Right lobe of liver (tissue), 6 donors: ENCODE measurements around the gene SLC9A4. TPM values are rescaled to one million over a fixed set of nuclear protein-coding genes. Genes with fewer than 3 reads are reported as not detected.

ENCODE experiments used
- ATAC-seq, 4 donors: fragments of 200-7000 bp; cut with Tn5 transposase; one replicate each; pipeline ENCODE4 v1.9.1; 2020; ENCODE audit warnings: mild to moderate bottlenecking in 4 of 4, moderate library complexity in 4 of 4
- DNase-seq, 3 donors: peaks; one replicate each; pipeline ENCODE4 v3.0.0-alpha.2; 2020
- H3K27ac ChIP-seq, 3 donors: fragments of 200-600 bp; one replicate each; pipeline ENCODE4 v1.8.0; 2022
- H3K27me3 ChIP-seq, 2 donors: fragments of 200-600 bp; one replicate each; pipeline ENCODE4 v1.8.0; 2022
- H3K36me3 ChIP-seq, 4 donors: fragments of 200-600 bp; sonication (generic) in 1 of 4; one replicate each; pipeline versions ENCODE4 v1.5.1 to v1.8.0; 2017 to 2022; ENCODE audit warnings: control low read depth in 1 of 4
- H3K4me1 ChIP-seq, 4 donors: fragments of 200-600 bp; sonication (generic) in 1 of 4; one replicate each; pipeline versions ENCODE4 v1.5.1 to v1.8.0; 2017 to 2022; ENCODE audit warnings: control low read depth in 1 of 4
- H3K4me3 ChIP-seq, 3 donors: fragments of 200-600 bp; one replicate each; pipeline ENCODE4 v1.8.0; 2022
- H3K9me3 ChIP-seq, 4 donors: fragments of 200-600 bp; sonication (generic) in 1 of 4; one replicate each; pipeline versions ENCODE4 v1.5.1 to v1.8.0; 2017 to 2022; ENCODE audit warnings: control low read depth in 1 of 4
- POLR2A ChIP-seq: fragments of 450-650 bp; IDR thresholded peaks from one replicate; pipeline ENCODE4 v1.6.1; 2017; ENCODE audit warnings: antibody characterized with exemption, mild to moderate bottlenecking
- WGBS: methylation state at CpG from one replicate; pipeline ENCODE4 v1.1.6; 2018; ENCODE audit warnings: low coverage, low lambda C conversion rate; ENCODE audit not compliant: insufficient coverage; ENCODE audit errors: missing lambda C conversion rate; 5-methylcytosine and 5-hydroxymethylcytosine counted together
- intact Hi-C, 2 donors: fragments of 100-400 bp; cut with DNase I; formaldehyde crosslinking; loops; one replicate each; pipeline versions ENCODE4 v1.11.2 to v1.14.1; 2022
- long read RNA-seq: library from polyadenylated mRNA; unstranded; transcript quantifications from one replicate; pipeline ENCODE4 v2.0.0, GENCODE V29; 2019
- total RNA-seq, 6 experiments: library from RNA; depleted of rRNA in 2 of 6; stranded (reverse); fragments of >200 nt in 2 of 6; fragmentation: NEBNext Ultra II Directional in 3 of 6; extraction: Animal tissue kit (Norgen Biotek cat#: 25700) in 3 of 6; gene quantifications; one replicate each; pipeline versions ENCODE4 v1.1.0 to v1.2.4, GENCODE V29; 2016 to 2023
- TF ChIP-seq, protein P1 (sequence below), 4 donors: fragments of 200-600 bp in 3 of 4; fragments of 450-650 bp in 1 of 4; IDR thresholded peaks; one replicate each; pipeline versions ENCODE4 v1.5.1 to v1.8.0; 2016 to 2022; ENCODE audit warnings: antibody characterized with exemption in 4 of 4, mild to moderate bottlenecking in 2 of 4
- donor health status: DM: no; HTN: yes; CAD: no.
- donor health status: DM: no; HTN: no; CAD: no.
- donor health status: DM: no; HTN: no; CAD: no.
- donor health status: DM: no; HTN: yes; CAD: no.
- donor health status: DM: no; HTN: yes; CAD: no.

The SLC9A4 gene
- total RNA-seq, result not detected
- long read RNA-seq, result 0 reads

GRCh38 chr2:102473020-102473419, at the start of gene SLC9A4:
Gene SLC9A4 (plus strand): TSS chr2:102473226. CDS start chr2:102473760, 534 bp downstream.
- Histone ChIP-seq H3K27ac (no peak within 1 kb of the TSS), H3K4me3 (no peak within 1 kb of the TSS)

DNA sequence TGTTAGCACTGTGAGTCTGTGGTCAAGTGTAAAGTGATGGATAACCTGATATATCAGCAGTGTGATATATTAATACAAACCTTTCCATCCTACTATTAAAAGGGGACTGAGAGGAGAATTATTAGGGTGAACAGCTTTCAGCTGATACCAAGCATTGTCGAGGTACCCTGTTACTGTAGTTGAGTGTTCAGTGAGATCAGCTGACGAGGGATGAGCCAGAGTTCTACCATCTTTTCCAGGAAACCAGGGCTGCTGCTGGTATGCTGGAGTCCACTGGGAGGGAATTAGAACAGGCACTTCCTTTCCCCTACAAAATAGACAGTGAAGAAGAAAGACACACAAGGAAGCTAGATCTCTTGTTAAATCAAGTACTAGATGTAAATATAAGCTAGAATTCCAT, 49.7 kb upstream of the SLC9A4 start:
- no peak for TF ChIP-seq POLR2A
- TF ChIP-seq, protein P1, sequence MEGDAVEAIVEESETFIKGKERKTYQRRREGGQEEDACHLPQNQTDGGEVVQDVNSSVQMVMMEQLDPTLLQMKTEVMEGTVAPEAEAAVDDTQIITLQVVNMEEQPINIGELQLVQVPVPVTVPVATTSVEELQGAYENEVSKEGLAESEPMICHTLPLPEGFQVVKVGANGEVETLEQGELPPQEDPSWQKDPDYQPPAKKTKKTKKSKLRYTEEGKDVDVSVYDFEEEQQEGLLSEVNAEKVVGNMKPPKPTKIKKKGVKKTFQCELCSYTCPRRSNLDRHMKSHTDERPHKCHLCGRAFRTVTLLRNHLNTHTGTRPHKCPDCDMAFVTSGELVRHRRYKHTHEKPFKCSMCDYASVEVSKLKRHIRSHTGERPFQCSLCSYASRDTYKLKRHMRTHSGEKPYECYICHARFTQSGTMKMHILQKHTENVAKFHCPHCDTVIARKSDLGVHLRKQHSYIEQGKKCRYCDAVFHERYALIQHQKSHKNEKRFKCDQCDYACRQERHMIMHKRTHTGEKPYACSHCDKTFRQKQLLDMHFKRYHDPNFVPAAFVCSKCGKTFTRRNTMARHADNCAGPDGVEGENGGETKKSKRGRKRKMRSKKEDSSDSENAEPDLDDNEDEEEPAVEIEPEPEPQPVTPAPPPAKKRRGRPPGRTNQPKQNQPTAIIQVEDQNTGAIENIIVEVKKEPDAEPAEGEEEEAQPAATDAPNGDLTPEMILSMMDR (IDR thresholded peaks at IDR 0.05), result no peak
- peak overlapping the region in 1 of 3 donors; percentile 18 for H3K27ac ChIP-seq
- H3K4me3 ChIP-seq, result no peak overlapping the region
- no peaks in the 10 kb centered on the region for H3K27me3 ChIP-seq
- 56% methylated on average over 2 of the region's 2 CpGs for WGBS
- H3K9me3 ChIP-seq, result no peaks in the 10 kb centered on the region
- no peaks in the 10 kb centered on the region for H3K36me3 ChIP-seq
- intact Hi-C loops, result no loop called here
- no peak for DNase-seq
- ATAC-seq, result no peak
- H3K4me1 ChIP-seq, result no peaks in the 10 kb centered on the region

More at GRCh38 chr2:102473020-102473419, at the start of gene SLC9A4:
- no peaks in the 10 kb centered on the region for H3K4me1 ChIP-seq
- peak; percentile 88 to 91 (median 90) for ATAC-seq
- H3K27me3 ChIP-seq, result no peaks in the 10 kb centered on the region
- no peak for DNase-seq
- 7% methylated on average over 3 of the region's 3 CpGs for WGBS
- H3K36me3 ChIP-seq, result no peaks in the 10 kb centered on the region
- no peaks in the 10 kb centered on the region for H3K9me3 ChIP-seq
- no peak for TF ChIP-seq POLR2A
- TF ChIP-seq, protein P1 (IDR thresholded peaks at IDR 0.05), result peak; percentile 76 to 87 (median 85)
- intact Hi-C loops, result no loop called here

DNA sequence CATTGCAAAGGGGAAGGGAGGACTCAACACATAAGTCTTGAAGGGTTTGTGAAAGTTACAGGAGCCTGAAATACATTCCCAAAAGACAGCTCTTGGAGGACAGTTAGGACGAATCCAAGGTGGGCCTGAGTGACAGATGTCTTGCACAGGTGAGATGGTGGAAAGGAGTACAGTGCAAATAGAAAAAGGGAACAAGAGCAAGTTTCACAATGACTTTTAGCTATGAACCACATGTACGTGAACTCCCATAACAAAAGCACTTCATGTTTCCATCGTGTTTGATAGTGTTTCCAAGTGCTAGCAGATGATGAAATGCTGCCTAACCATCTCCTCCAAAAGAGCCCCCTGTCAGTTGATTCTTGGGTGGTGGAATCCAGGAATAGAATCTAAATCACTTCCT, 48.3 kb upstream of the SLC9A4 start:
- no peak for DNase-seq
- no peak for TF ChIP-seq POLR2A
- TF ChIP-seq, protein P1 (IDR thresholded peaks at IDR 0.05), result no peak
- Histone ChIP-seq H3K4me3 (no peak overlapping the region), H3K36me3 (no peaks in the 10 kb centered on the region), H3K27ac (no peak overlapping the region), H3K4me1 (no peaks in the 10 kb centered on the region), H3K9me3 (no peaks in the 10 kb centered on the region), H3K27me3 (no peaks in the 10 kb centered on the region)
- 43% methylated on average over 3 of the region's 3 CpGs for WGBS
- intact Hi-C loops, result no loop called here
- no peak for ATAC-seq

- Histone ChIP-seq H3K27ac (no peak overlapping the region), H3K9me3 (no peaks in the 10 kb centered on the region), H3K4me1 (no peaks in the 10 kb centered on the region), H3K4me3 (no peak overlapping the region), H3K36me3 (no peaks in the 10 kb centered on the region), H3K27me3 (no peaks in the 10 kb centered on the region)
- 27% methylated on average over 5 of the region's 5 CpGs for WGBS
- intact Hi-C loops, result no loop called here
- TF ChIP-seq POLR2A, result no peak
- TF ChIP-seq, protein P1 (IDR thresholded peaks at IDR 0.05), result no peak
- ATAC-seq (no peak), DNase-seq (no peak)
These were observed 47.4 kb upstream of the SLC9A4 start for GRCh38 chr2:102425441-102426132.
